Activated CD4-positive, alpha-beta T cell treated with anti-CD3 and anti-CD28 coated beads, Interleukin-2, amount 10 ng/mL, durations not matched to agents 7 days and 5 days (primary cell): ENCODE results near the gene FNDC7. TPM values are rescaled to one million over a fixed set of nuclear protein-coding genes. Genes with fewer than 3 reads are reported as not detected.

Experiments
- CTCF ChIA-PET: fragments of 350-600 bp; sonication (Branson Sonifier 250); formaldehyde crosslinking; loops from one replicate; lab custom pipeline; 2021; ENCODE audit warnings: antibody characterized with exemption; lab: Charles Lee
- POLR2A ChIA-PET: fragments of 350-600 bp; sonication (Branson Sonifier 250); formaldehyde crosslinking; loops from one replicate; lab custom pipeline; 2021; ENCODE audit warnings: antibody characterized with exemption; lab: Charles Lee
- DNase-seq: peaks from one replicate; pipeline ENCODE4 v3.0.0-alpha.2; 2020
- H3K27ac Mint-ChIP-seq: one replicate; pipeline ENCODE4 v1.8.0; 2021; ENCODE audit warnings: mild to moderate bottlenecking, moderate library complexity, mixed read lengths
- H3K27me3 Mint-ChIP-seq: one replicate; pipeline ENCODE4 v1.8.0; 2021; ENCODE audit warnings: mixed read lengths
- H3K36me3 Mint-ChIP-seq: one replicate; pipeline ENCODE4 v1.8.0; 2021; ENCODE audit warnings: low read depth, mixed read lengths
- H3K4me1 Mint-ChIP-seq: one replicate; pipeline ENCODE4 v1.8.0; 2021; ENCODE audit warnings: mixed read lengths
- H3K4me3 Mint-ChIP-seq: one replicate; pipeline ENCODE4 v1.8.0; 2021; ENCODE audit warnings: mild to moderate bottlenecking, moderate library complexity, mixed read lengths
- H3K9me3 Mint-ChIP-seq: one replicate; pipeline ENCODE4 v1.8.0; 2021; ENCODE audit warnings: mixed read lengths
- total RNA-seq, 2 experiments: library from RNA; stranded (reverse); gene quantifications; one replicate each; pipeline ENCODE4 v1.2.3, GENCODE V29; 2021

Gene FNDC7
- total RNA-seq, 2 experiments from 2014 or later: not detected

DNA sequence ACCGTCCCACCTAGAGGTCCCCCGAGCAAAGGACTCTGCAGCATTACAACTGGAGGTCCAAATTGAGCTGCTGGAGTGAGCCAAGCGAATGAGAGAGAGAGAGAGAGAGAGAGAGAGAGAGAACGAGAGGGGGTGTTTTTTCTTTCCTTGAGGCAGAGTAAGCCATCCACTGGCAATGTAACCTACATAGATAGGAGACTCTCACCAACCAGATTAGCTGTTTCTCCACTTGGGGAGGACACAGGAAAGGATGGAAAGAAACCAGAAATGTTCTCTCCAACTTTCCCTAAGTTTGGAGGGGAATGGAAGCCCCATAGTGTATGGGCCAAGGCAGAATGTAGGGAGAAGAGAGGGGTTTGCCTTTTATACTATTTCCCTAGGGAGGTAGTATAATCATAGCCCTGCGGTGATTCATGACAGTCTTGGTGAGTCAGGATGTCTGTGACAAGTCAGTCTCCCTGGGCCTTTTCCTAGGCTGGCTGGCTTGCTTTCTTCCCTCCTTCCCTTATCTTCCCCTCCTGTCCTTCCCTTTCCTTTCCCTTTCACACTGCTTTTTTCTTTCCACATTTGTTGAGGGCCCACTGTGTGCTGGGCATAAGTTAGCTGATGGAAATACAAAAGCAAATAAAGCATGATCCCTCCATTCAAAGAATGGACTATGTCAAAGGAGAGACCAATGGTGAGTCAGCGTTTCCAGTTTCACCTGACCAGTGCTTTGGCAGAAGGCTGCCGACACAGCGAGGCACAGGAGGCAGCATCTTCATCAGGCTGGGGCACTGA lies 7.1 kb downstream of the FNDC7 start:
- Mint-ChIP-seq H3K27ac (no peak overlapping the region), H3K36me3 (no peaks in the 10 kb centered on the region), H3K4me1 (no peaks in the 10 kb centered on the region), H3K4me3 (no peak overlapping the region), H3K27me3 (peaks cover 9% of the 10 kb centered on the region), H3K9me3 (no peaks in the 10 kb centered on the region)
- no peak for DNase-seq
- ChIA-PET POLR2A (no interaction called here), CTCF (interaction anchor here (1.6 to 2.1 kb wide), 2 partner anchors 11 to 28 kb away, joined by 4 to 8 read pairs; partner anchors contain the start of gene PRPF38B)

DNA sequence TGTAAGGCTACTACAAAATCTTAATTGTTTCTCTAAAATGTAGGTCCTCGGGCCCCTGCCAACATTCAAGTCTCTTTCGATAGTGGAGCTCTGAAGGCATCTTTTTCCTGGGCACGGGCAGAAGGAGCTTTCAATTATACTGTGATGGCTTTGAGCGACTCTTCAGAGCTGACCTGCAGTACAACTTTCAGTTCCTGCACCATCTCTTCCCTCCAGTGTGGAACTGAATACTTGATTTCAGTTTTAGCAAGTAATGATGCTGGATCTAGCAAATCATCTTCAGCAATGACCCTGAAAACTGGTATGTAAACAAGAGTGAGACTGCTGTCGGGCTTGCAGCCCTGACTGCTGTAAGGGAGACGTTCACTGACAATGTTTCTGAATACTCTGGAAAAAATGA lies 9.6 kb downstream of the FNDC7 start:
- Mint-ChIP-seq H3K9me3 (no peaks in the 10 kb centered on the region), H3K27ac (no peak overlapping the region), H3K4me1 (no peaks in the 10 kb centered on the region), H3K27me3 (peaks cover 7% of the 10 kb centered on the region), H3K4me3 (no peak overlapping the region), H3K36me3 (no peaks in the 10 kb centered on the region)
- no peak for DNase-seq
- POLR2A ChIA-PET: no interaction called here
- CTCF ChIA-PET: interaction anchor here (1.6 kb wide), 1 partner anchor 14 kb away, joined by 4 read pairs; no protein-coding TSS in a partner anchor

DNA sequence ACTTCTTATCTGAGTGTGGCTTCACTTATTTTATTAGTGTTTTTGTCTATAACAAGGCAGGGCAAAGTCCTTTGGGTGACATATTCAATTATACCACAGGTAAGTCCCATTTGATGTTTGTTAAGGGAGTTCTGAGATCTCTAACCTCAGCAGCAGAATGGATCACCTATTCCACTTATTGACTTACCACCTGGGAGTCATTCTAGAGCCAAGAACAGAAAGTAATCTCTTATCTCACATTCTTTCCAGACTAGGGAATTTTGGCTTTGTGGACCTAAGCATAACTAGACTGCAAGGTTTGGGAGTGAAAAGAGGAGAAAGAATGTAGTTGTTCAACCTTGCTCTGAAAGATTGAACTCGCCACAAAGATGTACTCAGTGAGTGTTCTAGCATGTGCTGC lies 13.2 kb downstream of the FNDC7 start:
- H3K36me3 Mint-ChIP-seq: no peaks in the 10 kb centered on the region
- H3K27me3 Mint-ChIP-seq: peaks cover 7% of the 10 kb centered on the region
- POLR2A ChIA-PET: no interaction called here
- H3K4me3 Mint-ChIP-seq: no peak overlapping the region
- H3K9me3 Mint-ChIP-seq: no peaks in the 10 kb centered on the region
- no peak overlapping the region for H3K27ac Mint-ChIP-seq
- CTCF ChIA-PET: no interaction called here
- H3K4me1 Mint-ChIP-seq: no peaks in the 10 kb centered on the region
- DNase-seq: no peak

DNA sequence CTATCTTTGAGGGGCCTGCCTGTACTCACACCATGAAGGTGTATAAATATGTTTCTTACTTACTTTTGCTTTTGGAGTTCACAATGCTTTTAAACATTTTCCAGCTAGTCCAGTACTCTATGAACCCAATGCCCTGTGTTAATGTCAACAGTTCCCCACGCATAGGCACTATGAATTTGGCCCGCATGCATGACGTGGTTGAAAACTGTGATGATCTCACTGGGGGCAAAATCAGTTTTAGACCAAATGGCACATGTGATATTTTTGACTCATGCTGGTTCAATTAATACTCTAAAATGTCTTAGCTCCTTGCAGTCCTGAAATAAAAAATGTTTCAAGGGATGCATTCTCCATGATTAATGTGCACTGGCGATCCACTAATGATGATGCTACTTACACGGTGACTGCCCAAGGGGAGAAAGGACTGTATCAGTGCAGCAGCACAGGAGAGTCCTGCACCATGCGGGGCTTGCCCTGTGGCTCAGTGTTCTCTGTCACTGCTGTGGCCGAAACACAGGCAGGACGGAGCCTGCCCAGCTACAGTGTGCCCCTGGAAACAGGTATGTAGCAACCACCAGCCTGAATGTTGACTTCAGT lies 15.7 kb downstream of the FNDC7 start:
- H3K27ac Mint-ChIP-seq: no peak overlapping the region
- no peaks in the 10 kb centered on the region for H3K9me3 Mint-ChIP-seq
- H3K4me1 Mint-ChIP-seq: no peaks in the 10 kb centered on the region
- H3K36me3 Mint-ChIP-seq: no peaks in the 10 kb centered on the region
- CTCF ChIA-PET: interaction anchor here (0.5 to 1.1 kb wide), 2 partner anchors 21 to 202 kb away, joined by 3 read pairs; no protein-coding TSS in a partner anchor
- POLR2A ChIA-PET: no interaction called here
- no peak overlapping the region for H3K4me3 Mint-ChIP-seq
- H3K27me3 Mint-ChIP-seq: peaks cover 10% of the 10 kb centered on the region
- no peak for DNase-seq

DNA sequence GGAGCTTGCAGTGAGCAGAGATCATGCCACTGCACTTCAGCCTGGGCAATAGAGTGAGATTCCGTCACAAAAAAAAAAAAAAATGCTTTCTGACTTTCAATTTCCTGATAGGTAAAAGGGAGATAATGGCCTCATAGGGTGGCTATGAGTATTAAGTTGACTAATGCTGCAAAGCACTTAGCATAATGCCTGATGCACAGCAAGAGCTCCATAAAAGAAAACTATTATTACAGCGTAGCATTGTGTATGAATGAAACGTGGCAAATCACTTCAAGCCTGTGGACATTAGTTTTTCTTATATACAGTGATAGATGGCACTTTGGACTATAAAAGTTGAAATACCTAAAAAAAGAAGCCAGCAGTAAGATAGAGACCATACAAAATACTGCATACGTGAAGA lies 16.8 kb downstream of the FNDC7 start:
- peaks cover 9% of the 10 kb centered on the region for H3K27me3 Mint-ChIP-seq
- DNase-seq: no peak
- H3K9me3 Mint-ChIP-seq: no peaks in the 10 kb centered on the region
- no peaks in the 10 kb centered on the region for H3K36me3 Mint-ChIP-seq
- H3K27ac Mint-ChIP-seq: no peak overlapping the region
- CTCF ChIA-PET: no interaction called here
- POLR2A ChIA-PET: no interaction called here
- H3K4me1 Mint-ChIP-seq: no peaks in the 10 kb centered on the region
- no peak overlapping the region for H3K4me3 Mint-ChIP-seq

DNA sequence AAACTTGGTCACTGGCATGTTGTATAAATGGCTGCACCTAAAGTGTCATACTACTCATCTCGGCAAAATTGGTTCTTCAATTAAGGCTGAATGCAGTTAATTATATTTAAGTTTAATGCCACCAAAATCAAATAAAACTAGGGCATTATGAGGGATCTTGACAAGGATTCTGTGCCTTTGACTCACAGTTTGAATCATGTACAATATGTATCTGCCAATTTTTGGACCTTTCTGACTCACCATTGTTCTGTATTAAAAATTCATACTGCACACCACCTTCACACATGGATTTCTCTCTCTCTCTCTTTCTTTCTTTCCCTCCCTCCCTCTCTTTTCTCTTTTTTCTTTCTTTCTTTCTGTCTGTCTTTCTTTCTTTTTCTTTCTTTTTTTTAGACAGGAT lies 19.7 kb downstream of the FNDC7 start:
- Mint-ChIP-seq H3K27me3 (peaks cover 19% of the 10 kb centered on the region), H3K27ac (no peak overlapping the region), H3K36me3 (no peaks in the 10 kb centered on the region), H3K9me3 (no peaks in the 10 kb centered on the region), H3K4me1 (no peaks in the 10 kb centered on the region), H3K4me3 (no peak overlapping the region)
- ChIA-PET POLR2A (no interaction called here), CTCF (no interaction called here)
- DNase-seq: no peak

DNA sequence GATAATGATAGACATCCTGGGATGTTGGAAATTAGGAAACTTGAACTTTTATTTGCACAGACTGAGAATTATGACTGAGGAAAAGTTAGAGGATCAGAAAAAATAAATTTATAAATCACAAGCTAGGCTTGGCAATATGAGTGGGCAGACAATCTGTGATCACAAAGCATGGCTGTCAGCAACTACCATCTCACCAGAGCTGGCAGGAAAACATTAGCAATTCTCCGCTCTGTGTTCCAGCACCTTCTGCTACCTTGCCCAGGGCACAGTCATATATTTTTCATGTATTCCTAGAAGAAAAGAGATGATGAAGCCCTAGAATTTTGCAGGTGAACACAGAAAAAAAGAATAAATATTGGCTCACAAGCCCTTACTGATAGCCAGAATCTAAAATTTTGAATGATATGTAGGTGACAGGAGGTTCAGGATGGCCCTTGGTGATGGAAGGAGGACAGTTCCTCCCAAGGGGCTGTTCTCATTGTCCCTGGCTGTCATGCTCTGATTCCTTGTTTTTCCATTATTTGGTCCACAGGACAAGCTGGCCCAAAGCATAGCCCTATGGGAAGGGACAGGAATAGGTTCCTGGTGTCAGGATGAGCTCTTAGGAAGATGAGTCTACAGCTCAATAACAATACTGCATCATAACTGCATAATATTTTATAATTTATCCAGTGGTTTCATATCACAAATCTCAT lies 21.6 kb downstream of the FNDC7 start:
- no peaks in the 10 kb centered on the region for H3K4me1 Mint-ChIP-seq
- H3K9me3 Mint-ChIP-seq: no peaks in the 10 kb centered on the region
- H3K4me3 Mint-ChIP-seq: no peak overlapping the region
- H3K27ac Mint-ChIP-seq: no peak overlapping the region
- no peak for DNase-seq
- ChIA-PET POLR2A (no interaction called here), CTCF (no interaction called here)
- H3K27me3 Mint-ChIP-seq: peaks cover 19% of the 10 kb centered on the region
- no peaks in the 10 kb centered on the region for H3K36me3 Mint-ChIP-seq

DNA sequence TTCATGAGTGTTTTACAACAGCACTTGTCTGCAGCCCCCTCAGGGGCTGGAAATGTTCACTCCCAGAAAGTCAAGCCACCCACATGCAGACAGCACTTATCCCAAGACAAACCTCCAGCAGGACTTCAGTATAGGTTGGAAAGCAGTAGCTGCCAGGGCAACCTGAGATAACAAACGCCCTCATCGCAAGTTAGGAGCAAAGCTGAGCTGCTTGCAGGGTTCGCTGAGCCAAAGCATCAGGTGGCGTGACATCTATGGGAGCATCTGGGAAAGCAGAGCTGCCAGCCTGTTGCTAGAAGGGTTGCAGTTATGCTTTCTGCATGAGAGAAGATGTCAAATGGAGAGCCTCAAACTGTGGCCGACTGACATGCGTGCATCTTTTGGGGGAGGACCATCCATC lies 29.5 kb downstream of the FNDC7 start:
- Mint-ChIP-seq H3K4me1 (peaks cover 8% of the 10 kb centered on the region), H3K4me3 (no peak overlapping the region), H3K36me3 (peaks cover 7% of the 10 kb centered on the region), H3K27me3 (peaks cover 4% of the 10 kb centered on the region), H3K27ac (no peak overlapping the region), H3K9me3 (no peaks in the 10 kb centered on the region)
- ChIA-PET CTCF (no interaction called here), POLR2A (no interaction called here)
- no peak for DNase-seq

DNA sequence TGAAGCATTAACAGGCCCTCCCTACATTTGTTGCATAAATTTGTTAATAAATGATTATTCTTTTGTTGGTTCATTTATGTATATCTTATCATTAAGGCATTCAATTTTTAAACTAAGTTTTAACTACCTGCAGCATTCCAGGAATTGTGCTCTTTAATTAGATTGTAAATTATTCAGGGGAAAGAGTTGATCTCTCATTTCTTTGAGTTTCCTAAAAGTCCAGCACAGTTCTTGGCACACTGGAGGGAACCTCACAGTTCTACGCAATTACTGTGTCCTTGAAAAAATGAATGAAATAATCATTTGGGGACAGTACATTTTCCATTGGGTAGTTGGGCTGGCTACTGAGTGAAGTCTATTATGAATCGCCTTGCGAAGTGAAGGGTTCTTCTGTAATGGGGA lies 33.3 kb downstream of the FNDC7 start:
- H3K27me3 Mint-ChIP-seq: peaks cover 4% of the 10 kb centered on the region
- ChIA-PET CTCF (no interaction called here), POLR2A (no interaction called here)
- H3K9me3 Mint-ChIP-seq: no peaks in the 10 kb centered on the region
- H3K27ac Mint-ChIP-seq: peak overlapping the region; percentile 98
- no peak for DNase-seq
- H3K36me3 Mint-ChIP-seq: peaks cover 23% of the 10 kb centered on the region
- H3K4me3 Mint-ChIP-seq: peak overlapping the region; percentile 98
- peaks cover 29% of the 10 kb centered on the region for H3K4me1 Mint-ChIP-seq

DNA sequence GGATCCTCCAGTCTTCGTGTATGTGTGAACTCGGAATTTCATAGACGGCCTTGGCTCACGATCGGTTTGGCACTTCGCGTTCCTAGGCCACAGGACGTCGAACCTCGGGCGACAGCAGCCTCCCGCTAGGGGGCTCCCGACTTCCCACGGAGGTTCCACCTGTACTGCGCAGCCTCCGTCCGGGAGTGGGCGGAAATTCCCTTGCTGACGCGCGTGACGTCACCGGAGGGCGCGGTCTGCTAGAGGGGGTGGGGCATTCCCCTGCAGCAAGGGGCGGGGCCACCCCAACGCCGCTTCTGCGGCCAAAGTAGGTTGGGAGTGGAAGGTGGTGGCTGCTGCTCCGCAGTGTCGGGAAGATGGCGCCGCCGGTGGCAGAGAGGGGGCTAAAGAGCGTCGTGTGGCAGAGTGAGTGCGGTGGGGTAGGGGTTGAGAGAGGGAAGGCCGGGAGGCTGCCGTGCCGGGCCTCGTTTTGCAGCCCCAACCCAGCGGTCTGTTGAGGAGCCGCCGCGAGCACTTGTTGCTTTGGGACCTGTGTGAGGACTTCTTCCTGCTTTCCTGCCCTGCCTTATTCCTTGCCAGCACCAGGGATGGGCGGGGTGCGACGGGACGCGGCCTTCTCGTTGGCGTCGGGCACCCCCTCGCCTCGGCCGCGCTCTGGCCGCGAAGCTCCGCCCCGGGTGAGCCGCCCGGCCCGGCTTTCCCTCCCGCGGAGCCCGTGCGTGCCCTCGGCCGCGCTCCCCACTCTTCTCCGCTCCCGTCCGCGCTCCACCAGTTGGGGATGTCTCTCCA lies 33.9 kb downstream of the FNDC7 start, which contains the start of gene STXBP3:
STXBP3 (plus strand) TSS at position 293 of the 789 bp plus-strand sequence; CDS start at position 357, 64 bp downstream.
- Mint-ChIP-seq H3K4me1 (peaks cover 30% of the 10 kb centered on the region), H3K36me3 (peaks cover 24% of the 10 kb centered on the region), H3K27me3 (peaks cover 3% of the 10 kb centered on the region), H3K4me3 (peak within 1 kb of the TSS; percentile 98), H3K27ac (peak within 1 kb of the TSS; percentile 98), H3K9me3 (no peaks in the 10 kb centered on the region)
- CTCF ChIA-PET: no interaction called here
- peak; percentile 99 for DNase-seq
- POLR2A ChIA-PET: interaction anchor here (1.0 kb wide), 1 partner anchor 54 kb away, joined by 4 read pairs; no protein-coding TSS in a partner anchor

DNA sequence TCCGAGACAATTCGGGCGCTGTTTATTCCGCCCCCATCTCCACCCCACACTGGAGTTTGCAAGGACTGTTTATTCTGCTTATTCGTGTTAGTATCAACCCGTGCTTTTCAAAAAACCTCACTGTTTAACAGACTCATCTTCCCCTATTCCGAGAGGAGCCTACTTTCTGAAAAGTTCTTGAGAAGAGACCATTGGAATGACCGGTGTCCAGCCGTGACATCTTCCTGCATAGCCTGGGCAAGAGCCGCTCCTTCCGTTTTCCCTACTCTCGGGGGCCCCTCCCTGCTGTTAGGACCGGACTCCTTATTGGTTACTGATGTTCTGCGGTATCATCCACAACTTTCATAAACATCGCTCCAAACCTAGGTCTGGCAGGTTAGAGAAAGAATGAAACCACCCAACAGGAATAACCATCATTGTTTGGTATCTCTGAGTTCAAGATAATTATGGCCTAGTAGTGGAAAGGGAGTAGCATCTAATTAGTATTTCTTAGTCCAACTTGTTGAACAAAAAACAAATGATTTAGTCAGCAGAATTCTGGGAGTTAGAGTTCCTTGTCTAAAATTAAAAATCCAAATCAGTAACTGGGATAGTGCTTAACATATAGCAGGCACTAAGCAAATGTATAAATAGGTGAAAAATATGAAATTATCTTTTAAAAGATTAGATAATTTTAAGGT lies 34.6 kb downstream of the FNDC7 start:
- H3K4me3 Mint-ChIP-seq: peak overlapping the region; percentile 98
- POLR2A ChIA-PET: interaction anchor here (1.0 kb wide), 1 partner anchor 54 kb away, joined by 4 read pairs; no protein-coding TSS in a partner anchor
- no peaks in the 10 kb centered on the region for H3K9me3 Mint-ChIP-seq
- peaks cover 24% of the 10 kb centered on the region for H3K36me3 Mint-ChIP-seq
- peak overlapping the region; percentile 98 for H3K27ac Mint-ChIP-seq
- DNase-seq: peak; percentile 36
- H3K27me3 Mint-ChIP-seq: no peaks in the 10 kb centered on the region
- CTCF ChIA-PET: no interaction called here
- H3K4me1 Mint-ChIP-seq: peaks cover 30% of the 10 kb centered on the region

DNA sequence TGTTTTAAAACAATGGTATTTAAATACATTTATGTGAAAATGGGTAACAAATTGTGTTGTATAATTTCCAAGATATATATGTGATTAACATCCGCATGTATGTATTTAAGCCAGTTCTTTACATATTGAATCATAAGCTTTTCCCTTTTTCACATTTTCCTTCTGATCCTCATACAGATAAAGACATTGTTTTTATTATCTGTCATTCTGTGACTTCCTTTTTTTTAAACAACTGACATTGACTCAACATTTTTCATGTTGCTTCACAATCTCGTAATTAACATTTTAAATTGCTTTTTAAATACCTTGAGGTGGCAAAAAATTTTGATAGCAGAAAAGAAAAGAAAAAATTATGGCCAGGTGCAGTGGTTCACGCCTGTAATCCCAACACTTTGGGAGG lies 35.2 kb downstream of the FNDC7 start:
- no peak overlapping the region for H3K4me3 Mint-ChIP-seq
- CTCF ChIA-PET: no interaction called here
- no peak for DNase-seq
- peaks cover 29% of the 10 kb centered on the region for H3K36me3 Mint-ChIP-seq
- POLR2A ChIA-PET: interaction anchor here (0.7 kb wide), 1 partner anchor 29 kb away, joined by 3 read pairs; no protein-coding TSS in a partner anchor
- peaks cover 33% of the 10 kb centered on the region for H3K4me1 Mint-ChIP-seq
- H3K9me3 Mint-ChIP-seq: no peaks in the 10 kb centered on the region
- no peaks in the 10 kb centered on the region for H3K27me3 Mint-ChIP-seq
- H3K27ac Mint-ChIP-seq: no peak overlapping the region
